ENCODE results near the gene LRRC7. TPM values are rescaled to one million over a fixed set of nuclear protein-coding genes. Genes with fewer than 3 reads are reported as not detected.

Gene LRRC7
- total RNA-seq, 1 donor from 2014 or later, result 0.94 TPM

DNA sequence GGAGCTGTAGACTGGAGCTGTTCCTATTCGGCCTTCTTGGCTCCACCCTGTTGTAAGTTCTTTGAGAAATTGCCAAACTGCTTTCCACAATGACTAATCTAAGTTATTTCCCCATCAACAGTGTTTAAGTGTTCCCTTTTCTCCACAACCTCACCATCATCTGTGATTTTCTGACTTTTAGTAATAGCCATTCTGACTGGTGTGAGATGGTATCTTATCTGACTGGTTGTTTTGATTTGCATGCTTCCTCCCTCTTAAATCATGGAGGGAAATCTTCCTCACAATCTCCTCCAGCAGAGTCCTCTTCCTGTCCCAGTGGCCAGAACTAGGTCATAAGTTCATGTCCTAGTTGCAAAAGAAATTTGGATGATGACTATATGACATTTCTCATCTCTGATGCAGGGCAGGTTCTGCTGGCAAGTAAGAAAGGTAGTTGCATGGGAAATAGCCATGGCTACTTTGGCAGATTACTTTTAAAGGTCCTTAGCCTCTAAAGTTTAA, 343.6 kb downstream of the LRRC7 start:
- H3K27ac Mint-ChIP-seq (ENCODE audit: unreplicated experiment), result no peak overlapping the region
- H3K27me3 Mint-ChIP-seq (ENCODE audit: unreplicated experiment), result no peaks in the 10 kb centered on the region
- no peak for TF ChIP-seq CTCF (IDR thresholded peaks at IDR 0.05)
- no peak for DNase-seq (ENCODE audit: extremely low spot score, unreplicated experiment)
- peaks cover 10% of the 10 kb centered on the region for H3K9me3 Mint-ChIP-seq (ENCODE audit: unreplicated experiment)
- H3K36me3 Mint-ChIP-seq (ENCODE audit: unreplicated experiment), result no peaks in the 10 kb centered on the region
- peaks cover 35% of the 10 kb centered on the region for H3K4me1 Mint-ChIP-seq (ENCODE audit: unreplicated experiment)
- no peak overlapping the region for H3K4me3 Mint-ChIP-seq (ENCODE audit: unreplicated experiment)

- no peak for DNase-seq (ENCODE audit: extremely low spot score, unreplicated experiment)
- H3K27me3 Mint-ChIP-seq (ENCODE audit: unreplicated experiment), result no peaks in the 10 kb centered on the region
- no peaks in the 10 kb centered on the region for H3K36me3 Mint-ChIP-seq (ENCODE audit: unreplicated experiment)
- no peak for TF ChIP-seq CTCF (IDR thresholded peaks at IDR 0.05)
- peaks cover 35% of the 10 kb centered on the region for H3K4me1 Mint-ChIP-seq (ENCODE audit: unreplicated experiment)
- peaks cover 10% of the 10 kb centered on the region for H3K9me3 Mint-ChIP-seq (ENCODE audit: unreplicated experiment)
- H3K4me3 Mint-ChIP-seq (ENCODE audit: unreplicated experiment), result no peak overlapping the region
- H3K27ac Mint-ChIP-seq (ENCODE audit: unreplicated experiment), result peak overlapping the region; percentile 92
These were observed 346.3 kb downstream of the LRRC7 start for GRCh38 chr1:69913977-69914376.

GRCh38 chr1:69914976-69915765, 347.4 kb downstream of the LRRC7 start:
- no peak for TF ChIP-seq CTCF (IDR thresholded peaks at IDR 0.05)
- H3K27ac Mint-ChIP-seq (ENCODE audit: unreplicated experiment), result peak overlapping the region; percentile 95
- H3K9me3 Mint-ChIP-seq (ENCODE audit: unreplicated experiment), result no peaks in the 10 kb centered on the region
- H3K36me3 Mint-ChIP-seq (ENCODE audit: unreplicated experiment), result no peaks in the 10 kb centered on the region
- peak overlapping the region; percentile 14 for H3K4me3 Mint-ChIP-seq (ENCODE audit: unreplicated experiment)
- no peak for DNase-seq (ENCODE audit: extremely low spot score, unreplicated experiment)
- H3K27me3 Mint-ChIP-seq (ENCODE audit: unreplicated experiment), result no peaks in the 10 kb centered on the region
- H3K4me1 Mint-ChIP-seq (ENCODE audit: unreplicated experiment), result peaks cover 35% of the 10 kb centered on the region

DNA sequence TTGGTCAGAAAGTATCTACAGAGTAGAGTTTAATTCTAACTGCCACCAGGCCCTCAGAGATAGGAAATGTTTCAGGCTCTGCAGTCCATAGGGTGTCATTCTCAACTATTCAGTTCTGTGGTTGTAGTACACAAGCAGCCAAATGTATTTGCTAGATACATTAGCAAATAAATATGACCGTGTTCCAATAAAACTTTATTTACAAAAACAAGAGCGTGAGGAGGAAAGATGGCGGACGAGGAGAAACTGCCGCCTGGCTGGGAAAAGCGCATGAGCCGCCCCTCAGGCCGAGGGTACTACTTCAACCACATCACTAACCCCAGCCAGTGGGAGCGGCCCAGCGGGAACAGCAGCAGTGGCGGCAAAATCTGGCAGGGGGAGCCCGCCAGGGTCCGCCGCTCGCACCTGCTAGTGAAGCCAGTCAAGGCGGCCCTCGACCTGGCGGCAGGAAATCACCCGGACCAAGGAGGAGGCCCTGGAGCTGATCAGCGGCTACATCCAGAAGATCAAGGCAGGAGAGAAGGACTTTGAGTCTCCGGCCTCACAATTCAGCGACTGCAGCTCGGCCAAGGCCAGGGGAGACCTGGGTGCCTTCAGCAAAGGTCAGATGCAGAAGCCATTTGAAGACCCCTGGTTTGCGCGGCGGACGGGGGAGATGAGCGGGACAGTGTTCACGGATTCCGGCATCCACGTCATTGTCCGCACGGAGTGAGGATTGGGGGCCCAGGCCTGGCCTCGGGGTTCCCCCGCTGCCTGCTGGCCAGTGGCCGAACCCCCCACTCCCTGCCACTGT, 351.6 kb downstream of the LRRC7 start:
- Mint-ChIP-seq H3K36me3 (ENCODE audit: unreplicated experiment) (no peaks in the 10 kb centered on the region), H3K27ac (ENCODE audit: unreplicated experiment) (no peak overlapping the region), H3K27me3 (ENCODE audit: unreplicated experiment) (no peaks in the 10 kb centered on the region), H3K9me3 (ENCODE audit: unreplicated experiment) (no peaks in the 10 kb centered on the region), H3K4me1 (ENCODE audit: unreplicated experiment) (peaks cover 13% of the 10 kb centered on the region), H3K4me3 (ENCODE audit: unreplicated experiment) (no peak overlapping the region)
- TF ChIP-seq CTCF (IDR thresholded peaks at IDR 0.05), result no peak
- DNase-seq (ENCODE audit: extremely low spot score, unreplicated experiment), result no peak

DNA sequence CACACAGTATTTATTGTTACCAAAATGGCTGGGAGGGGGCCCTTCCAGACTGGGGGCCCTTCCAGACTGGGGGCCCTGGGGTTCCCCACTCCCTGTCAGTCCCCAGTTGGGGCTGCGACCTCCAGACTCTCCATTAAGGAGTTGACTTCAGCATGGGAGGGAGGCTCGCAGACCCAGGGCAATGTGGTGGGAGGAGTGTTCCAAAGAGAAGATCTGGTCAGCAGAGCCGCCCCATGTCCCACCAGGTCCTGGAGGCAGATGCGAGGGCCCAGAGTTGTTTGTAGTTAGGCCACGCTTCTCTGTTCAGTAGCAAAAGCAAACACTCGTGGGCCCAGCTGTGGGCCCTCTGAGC, 352.2 kb downstream of the LRRC7 start:
- no peak for TF ChIP-seq CTCF (IDR thresholded peaks at IDR 0.05)
- Mint-ChIP-seq H3K36me3 (ENCODE audit: unreplicated experiment) (no peaks in the 10 kb centered on the region), H3K27me3 (ENCODE audit: unreplicated experiment) (no peaks in the 10 kb centered on the region), H3K4me3 (ENCODE audit: unreplicated experiment) (no peak overlapping the region), H3K4me1 (ENCODE audit: unreplicated experiment) (peaks cover 8% of the 10 kb centered on the region), H3K9me3 (ENCODE audit: unreplicated experiment) (no peaks in the 10 kb centered on the region), H3K27ac (ENCODE audit: unreplicated experiment) (no peak overlapping the region)
- DNase-seq (ENCODE audit: extremely low spot score, unreplicated experiment), result no peak
